Frontal cortex (tissue), 4 donors: ENCODE measurements around the gene ST6GALNAC5. TPM values are rescaled to one million over a fixed set of nuclear protein-coding genes. Genes with fewer than 3 reads are reported as not detected.

Source experiments
- DNase-seq, 2 donors: peaks; one replicate each; pipeline ENCODE4 v3.0.0; 2012; ENCODE audit warnings: low spot score in 2 of 2
- FAIRE-seq: peaks from 2 replicates; lab custom pipeline; 2012; peaks lifted over from hg19 to GRCh38; lab: Jason Lieb, UNC
- total RNA-seq: library from RNA; depleted of rRNA; stranded (reverse); fragments of >200 nt; gene quantifications from one replicate; pipeline ENCODE4 v1.2.3, GENCODE V29; 2014
- donor health status: control.
- donor health status: control.
- donor health status: control.

The ST6GALNAC5 gene
- total RNA-seq, 1 donor from 2014 or later, result 60.7 TPM

DNA sequence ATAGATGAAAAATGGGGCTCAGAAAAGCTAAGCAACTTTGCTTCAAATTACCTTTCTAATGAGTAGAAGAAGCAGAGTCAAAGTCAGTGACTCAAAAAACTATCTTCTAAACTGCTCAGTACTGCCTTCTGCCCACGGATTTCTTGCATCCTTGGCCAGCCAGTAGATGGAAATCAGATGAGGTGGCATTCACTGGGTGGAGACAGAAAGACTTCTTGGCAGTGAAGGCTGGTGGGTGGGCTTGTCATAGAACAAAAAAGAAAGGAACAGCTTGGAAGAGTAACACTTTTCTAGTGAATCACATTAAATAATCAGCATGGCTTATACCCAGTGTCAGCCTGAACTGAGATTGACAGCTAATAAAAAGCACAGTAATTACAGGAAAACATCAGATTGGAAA is 170.7 kb downstream of the ST6GALNAC5 start:
- no peak for FAIRE-seq
- no peak for DNase-seq

DNA sequence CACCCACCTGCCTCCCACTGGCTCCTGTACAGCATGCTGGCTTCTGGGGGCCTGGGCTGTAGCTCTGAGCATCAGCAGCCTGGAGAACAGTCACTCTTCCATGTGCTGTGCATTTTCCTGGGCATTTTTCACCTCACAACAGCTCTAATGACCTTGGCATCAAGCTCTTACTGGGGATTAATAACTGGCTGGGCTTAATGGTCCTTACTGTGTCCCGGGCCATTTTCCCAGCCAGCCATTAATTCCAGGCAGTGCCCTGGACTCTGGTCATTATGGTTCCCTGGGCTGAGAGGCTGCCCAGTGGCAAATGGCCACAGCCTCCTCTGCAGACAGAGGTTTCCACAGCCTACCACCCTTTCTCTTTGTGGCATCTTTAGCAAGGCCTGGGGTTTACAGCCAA is 171.8 kb downstream of the ST6GALNAC5 start:
- FAIRE-seq (no peak), DNase-seq (no peak)

DNA sequence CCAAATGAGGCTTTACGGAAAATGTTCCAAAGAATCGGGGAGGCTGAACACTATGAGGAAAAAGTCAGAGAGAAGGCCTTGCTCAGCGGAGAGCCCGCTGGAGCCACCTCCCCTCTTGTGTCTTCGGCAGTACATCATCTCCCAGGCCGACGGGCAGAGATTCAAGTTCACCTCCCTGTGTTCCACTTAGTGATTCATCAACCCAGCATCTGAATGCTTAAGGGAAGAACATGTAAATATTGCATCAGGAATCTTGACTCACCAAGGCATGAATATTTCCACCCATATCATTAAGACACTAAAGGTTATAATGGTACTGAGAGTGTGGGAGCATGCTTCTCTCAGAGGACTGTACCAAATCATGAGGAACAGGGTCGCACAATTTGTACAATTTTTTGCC is 172.5 kb downstream of the ST6GALNAC5 start:
- FAIRE-seq (no peak), DNase-seq (peak in 1 of 2 donors; percentile 13)

DNA sequence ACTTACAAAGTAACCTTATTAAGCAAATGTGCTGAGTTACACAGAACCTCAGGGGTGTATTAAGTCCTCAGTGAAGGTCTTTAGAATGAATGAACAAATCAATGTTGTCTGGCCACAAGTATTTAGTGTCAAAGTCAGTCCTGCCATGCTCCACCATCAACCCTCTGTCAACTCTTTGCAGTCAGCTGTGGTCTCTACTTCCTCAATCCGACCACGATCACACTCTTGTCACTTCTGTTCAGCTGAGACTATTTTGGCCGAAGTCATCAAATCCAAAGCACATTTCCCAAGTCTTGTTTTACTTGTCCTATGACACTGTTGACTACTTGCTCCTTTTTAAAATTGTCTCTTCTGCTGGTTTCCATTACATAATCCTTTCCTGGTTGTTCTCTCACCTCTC is 173.5 kb downstream of the ST6GALNAC5 start:
- FAIRE-seq, result no peak

DNA sequence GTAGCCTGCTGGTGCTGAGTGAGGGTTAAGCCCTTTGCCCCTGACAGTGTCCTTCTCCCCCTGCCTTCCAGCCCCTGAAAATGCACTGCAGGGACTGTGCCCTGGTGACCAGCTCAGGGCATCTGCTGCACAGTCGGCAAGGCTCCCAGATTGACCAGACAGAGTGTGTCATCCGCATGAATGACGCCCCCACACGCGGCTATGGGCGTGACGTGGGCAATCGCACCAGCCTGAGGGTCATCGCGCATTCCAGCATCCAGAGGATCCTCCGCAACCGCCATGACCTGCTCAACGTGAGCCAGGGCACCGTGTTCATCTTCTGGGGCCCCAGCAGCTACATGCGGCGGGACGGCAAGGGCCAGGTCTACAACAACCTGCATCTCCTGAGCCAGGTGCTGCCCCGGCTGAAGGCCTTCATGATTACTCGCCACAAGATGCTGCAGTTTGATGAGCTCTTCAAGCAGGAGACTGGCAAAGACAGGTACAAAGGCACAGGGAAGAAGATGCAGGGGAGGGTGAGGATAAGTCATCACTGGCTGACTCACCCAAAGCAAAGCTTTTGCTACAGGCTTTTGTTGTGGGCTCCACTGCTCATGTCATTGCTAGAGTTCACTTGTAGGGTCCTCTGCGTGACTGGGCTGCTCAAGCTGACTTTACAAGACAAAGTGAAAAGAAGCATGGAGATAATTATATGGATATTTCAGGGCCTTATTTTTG is 177.0 kb downstream of the ST6GALNAC5 start:
- DNase-seq (no peak), FAIRE-seq (no peak)

More for the DNA sequence above, 173.5 kb downstream of the ST6GALNAC5 start:
- DNase-seq, result no peak

DNA sequence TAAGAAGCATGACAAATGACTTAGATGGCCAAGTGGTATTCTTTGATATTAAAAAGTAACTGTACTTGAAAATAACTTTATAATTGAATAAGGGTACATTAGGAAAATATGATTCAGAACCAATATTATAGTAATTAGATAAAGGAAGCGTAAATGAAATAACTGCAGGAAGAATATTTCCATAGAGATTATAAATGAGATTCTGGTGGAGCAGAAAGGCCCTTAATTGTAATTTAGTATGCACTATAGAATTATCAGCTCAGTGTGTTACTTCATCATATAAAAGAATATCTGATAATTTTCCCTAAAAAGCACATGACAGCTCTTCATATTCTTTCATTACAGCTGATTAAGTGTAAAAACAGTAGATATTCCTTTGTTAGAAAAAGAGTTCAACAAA is 180.3 kb downstream of the ST6GALNAC5 start:
- FAIRE-seq (no peak), DNase-seq (no peak)

DNA sequence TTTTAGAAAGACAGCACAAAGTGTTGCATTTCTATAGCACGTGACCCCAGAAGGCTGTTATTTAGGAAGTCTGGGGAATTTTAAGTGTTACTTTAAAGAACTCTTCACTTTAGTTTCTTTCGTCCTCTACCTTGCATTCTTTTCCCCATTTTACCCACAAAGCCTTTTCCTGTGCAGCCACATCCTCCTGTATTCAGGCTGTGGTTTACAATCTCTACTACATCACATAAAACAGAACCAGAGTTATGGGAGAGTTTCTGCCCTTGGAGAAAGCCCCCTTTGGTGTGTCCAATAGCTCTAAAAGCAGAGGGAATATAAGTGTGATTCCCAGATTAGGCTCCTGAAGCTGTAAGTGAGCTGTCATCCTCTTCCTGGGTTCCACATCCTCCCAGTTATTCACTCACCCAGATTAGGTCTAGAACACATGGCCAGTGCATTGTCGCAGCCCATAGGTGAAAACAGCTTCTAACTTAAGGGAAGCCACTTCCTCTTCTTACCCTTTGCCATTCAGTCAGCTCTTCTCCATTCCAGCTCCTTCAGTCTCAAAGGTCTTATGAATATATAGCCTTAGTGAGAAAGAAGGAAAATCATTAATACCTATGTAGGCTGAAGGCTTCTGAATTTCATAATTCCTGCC is 180.8 kb downstream of the ST6GALNAC5 start:
- no peak for FAIRE-seq
- DNase-seq, result no peak

DNA sequence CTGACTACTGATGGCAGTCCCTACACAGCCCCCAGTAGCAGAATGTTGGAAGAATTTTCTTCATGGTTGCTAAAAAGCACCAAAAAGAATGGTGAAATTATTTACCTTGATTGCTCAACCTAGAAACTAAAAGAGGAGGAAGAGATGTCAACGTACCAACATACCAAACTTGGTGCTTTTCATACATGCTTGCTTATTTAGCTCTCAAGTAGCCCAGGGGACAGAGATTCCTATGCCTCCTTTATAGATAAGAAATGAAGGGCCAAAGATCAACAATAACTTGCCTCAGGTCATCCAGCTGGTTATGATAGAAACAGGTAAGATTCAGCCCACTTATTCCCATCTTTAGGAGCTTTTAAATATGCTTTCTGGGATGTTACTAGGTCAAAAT is 181.3 kb downstream of the ST6GALNAC5 start:
- no peak for FAIRE-seq
- no peak for DNase-seq

DNA sequence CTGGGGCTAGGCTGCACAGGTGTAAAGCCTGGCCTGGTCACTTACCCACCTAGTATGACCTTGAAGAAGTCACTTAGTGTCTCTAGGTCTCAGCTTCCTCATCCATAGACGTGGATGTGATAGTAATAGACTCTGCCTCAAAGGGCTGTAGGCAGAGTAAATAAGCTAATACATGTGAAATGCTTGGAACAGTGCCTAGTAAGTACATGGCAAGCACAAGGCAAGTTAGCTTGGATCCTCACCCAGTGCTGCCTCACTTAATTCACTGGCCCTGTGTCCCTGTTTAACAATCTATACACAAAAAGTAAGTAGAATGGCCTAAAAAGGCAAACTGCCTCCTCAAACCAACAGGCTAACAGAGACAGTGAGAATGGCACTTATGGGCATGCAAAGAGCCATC is 184.1 kb downstream of the ST6GALNAC5 start:
- FAIRE-seq (no peak), DNase-seq (no peak)

DNA sequence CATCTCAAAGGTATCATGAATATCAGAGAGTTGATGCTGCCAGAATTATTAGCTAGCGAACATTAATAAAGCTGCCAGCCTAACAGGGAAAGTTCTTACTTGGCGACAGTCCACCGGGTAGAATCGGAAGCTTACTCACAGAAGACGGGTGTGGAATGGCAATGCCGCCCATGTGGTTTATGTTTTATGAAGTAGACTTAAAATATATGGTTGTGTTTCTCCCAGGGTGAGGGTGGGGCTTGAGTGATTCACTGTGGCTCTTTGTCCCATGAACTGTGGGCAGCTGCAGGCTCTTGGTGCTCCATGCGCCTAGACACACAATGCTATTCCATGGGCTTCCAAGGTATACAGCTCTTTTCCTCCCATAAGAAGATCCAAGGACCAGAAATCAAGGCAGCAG is 189.2 kb downstream of the ST6GALNAC5 start:
- DNase-seq (no peak), FAIRE-seq (no peak)

DNA sequence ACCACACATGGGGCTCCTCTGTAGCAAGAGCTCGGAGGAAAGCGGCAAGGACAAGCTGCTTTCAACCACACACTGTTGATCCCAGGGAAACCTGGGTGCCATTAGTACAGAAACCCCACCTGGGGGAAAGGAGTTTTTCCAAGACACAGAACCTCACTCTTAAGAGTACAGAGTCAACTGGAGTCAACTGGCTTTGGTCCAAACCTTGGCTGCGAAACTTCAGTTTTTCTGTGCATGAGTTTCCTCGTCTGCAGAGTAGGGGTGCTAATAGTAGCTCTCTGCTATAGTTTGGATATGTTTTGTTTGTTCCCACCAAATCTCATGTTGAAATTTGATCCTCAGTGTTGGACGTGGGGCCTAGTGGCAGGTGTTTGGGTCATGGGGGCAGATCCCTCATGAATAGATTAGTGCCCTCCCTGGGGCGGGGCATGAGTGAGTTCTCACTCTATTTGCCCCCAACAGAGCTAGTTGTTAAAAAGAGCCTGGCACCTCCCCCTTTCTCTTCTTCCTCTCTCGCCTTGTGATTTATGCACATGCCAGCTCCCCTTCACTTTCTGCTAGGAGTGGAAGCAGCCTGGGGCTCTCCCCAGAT is 190.8 kb downstream of the ST6GALNAC5 start:
- no peak for FAIRE-seq
- no peak for DNase-seq

DNA sequence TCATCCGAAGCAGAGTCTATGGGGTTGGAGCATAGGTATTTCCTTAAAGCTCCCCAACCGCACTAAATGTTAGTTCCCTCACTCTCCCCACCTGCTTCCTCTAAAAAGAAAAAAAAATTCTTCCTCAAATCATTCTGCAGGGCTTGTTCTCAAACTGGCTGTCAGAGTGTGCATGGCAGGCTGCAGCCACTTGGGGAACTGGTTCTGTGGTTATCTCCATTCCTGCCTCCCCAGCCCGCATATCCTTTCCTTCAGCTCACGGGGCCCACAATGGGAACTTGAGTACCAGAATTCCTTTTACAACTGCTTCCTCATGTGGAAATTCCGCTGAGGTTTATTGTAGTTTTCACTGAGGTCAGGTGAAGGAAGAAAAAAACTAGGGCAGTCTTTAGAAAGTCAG is 192.7 kb downstream of the ST6GALNAC5 start:
- DNase-seq, result no peak
- FAIRE-seq, result no peak

DNA sequence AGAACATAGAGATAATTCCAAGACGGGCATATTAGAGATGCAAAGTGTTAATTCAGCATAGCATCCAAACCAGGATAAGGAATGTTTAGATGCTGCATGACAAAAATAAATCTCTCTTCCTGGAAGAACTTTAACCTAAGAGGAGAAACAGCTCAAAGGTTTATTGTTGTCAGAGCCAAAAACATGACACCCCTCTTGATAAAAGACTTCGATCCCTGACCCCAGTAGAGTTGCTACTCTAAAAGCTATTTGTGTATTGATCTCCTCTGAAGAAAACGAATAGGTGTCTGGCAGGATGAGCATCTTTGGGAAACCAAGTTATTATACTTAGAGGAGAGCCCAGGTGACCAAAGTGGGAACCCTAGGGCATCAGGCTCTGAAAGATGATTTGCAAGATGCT is 193.9 kb downstream of the ST6GALNAC5 start:
- DNase-seq, result no peak
- no peak for FAIRE-seq

DNA sequence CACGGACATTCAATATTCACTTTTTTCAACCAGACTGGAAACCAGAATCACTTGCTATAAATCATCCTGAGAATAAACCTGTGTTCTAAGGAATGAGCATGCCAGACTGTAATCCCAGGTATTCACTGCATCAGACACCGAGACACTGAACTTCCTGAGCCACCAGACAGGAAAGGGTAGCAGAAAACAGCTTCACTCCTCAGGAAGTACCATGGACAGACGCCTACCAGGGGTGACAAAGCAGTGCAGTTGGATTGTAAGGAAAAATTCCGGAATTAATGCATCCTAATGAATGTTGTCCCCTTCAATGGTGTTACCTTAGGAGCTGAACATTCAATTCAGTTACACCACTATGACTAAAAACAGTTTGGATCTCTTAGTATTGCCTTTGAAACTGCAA is 195.8 kb downstream of the ST6GALNAC5 start:
- DNase-seq, result no peak
- no peak for FAIRE-seq

DNA sequence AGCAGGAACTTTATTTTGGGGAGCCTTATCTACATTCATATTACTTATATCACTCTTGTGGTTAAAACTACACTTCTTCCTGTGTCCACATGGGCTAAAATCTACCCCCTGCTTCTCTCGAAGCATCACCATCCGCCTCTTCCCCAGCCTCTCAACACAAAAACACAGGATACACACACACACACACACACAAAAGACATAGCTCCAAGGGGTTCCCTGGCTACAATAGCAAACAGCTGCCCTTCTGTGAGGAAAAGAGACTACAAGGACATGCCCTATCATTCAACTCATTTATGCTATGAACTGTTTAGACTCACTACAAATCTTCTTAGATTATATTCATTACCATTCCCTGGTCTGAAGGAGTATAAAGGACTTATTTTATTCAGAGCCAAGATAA is 197.0 kb downstream of the ST6GALNAC5 start:
- no peak for DNase-seq
- FAIRE-seq, result no peak

DNA sequence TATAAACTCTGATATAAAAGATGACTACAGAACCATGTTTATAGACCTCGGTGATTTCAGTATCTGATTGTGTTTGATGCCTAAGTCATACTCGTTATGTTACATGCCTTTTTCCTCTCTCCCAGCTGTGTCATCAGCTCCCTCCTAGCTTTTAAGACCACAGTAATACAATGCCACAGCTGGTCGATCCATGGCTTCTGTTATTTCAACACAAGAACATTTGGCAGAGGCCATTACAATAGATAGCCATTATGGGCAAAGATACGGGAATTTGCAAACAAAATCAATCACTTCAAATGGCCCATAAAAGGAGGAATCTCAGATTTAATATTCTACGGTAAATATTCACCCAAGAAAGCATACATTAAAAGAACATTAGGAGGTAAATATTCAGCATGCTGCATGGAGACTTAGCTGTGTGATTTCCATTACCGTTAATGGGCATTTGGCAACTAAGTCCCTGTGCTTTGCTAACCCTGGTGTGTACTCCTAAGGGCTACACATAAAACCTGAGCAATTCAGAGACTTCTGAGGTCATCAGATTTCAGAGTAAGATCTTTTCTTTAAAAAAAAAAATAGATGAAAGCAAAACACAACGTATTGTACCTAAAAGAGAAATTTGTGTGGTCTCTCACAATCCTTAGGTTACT is 198.5 kb downstream of the ST6GALNAC5 start:
- FAIRE-seq, result no peak

DNA sequence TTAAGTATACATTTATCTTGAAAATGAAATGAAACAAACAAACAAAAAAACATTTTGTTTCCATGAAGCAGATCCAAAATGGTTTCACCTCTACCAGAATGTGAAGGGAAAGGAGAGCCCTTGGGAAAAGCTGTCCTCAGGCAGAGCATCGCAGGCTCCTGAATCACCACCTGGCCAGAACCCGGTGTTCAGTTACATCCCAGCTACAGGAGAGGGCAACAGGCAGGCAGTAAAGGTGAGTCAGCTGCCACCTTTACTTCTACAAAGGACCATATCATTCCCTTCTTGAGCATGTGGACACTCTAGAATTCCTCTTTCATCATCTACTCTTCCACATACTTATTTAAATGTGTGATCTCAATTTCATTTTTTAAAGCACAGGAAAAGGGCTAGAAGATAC is 200.7 kb downstream of the ST6GALNAC5 start:
- no peak for DNase-seq
- FAIRE-seq, result no peak

More for the DNA sequence above, 198.5 kb downstream of the ST6GALNAC5 start:
- DNase-seq, result no peak

DNA sequence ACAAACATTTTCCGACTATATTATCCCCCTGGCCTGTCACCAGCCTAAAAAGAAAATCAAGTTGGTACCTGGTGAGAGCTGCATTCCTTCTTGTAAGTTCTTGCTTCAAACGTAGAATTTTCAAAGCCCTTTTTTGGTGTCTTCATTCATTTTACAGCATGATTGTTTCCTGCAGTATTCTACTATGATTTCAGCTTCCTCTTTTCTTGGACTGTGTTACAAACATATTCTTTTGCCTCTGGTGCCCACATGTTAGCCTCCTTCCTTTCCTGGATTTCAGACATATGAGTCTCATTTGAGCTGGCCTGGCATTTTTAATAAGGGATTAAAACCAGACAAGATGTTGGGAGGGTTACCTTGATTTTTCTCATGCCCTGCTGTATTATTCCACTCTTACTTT is 209.5 kb downstream of the ST6GALNAC5 start:
- DNase-seq (no peak), FAIRE-seq (no peak)

DNA sequence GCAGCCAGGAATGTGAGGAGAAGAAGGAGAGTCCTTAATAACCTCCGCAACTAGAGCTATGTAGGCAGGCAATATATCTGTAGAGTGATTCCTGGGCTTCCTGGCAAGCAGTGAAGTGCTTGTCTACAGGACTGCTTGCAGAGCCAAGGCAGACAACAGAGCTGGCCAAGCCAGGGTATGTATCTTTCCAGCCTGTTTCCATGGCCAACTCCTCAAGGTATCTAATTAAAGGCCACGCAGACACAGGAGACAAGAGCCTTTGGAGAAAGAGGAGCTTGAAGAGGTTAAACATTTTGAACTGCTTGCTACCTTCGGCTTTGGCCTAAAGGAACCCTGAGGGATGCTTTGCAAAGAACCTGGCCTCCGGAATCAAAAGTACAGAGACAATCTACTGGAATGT is 214.6 kb downstream of the ST6GALNAC5 start:
- DNase-seq (no peak), FAIRE-seq (no peak)

DNA sequence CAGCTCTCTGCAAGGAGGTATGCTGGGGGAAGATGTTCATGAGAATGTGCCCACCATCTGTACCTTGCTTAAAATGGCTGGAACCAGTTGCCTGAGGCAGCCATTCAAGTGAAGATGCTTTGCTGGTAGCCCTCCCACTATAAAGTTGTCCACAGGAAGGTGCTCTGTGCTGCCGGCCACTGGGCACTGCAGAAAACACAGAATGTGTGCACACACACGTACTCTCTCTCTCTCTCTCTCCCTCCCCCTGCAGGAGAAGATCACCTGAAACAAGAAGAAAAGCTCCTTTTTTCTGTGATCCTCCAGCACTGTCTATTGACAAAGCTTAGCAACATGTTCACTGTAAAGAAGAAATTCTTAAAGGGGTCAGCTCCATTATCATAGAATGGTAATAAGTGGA is 217.2 kb downstream of the ST6GALNAC5 start:
- FAIRE-seq, result no peak
- DNase-seq, result no peak

DNA sequence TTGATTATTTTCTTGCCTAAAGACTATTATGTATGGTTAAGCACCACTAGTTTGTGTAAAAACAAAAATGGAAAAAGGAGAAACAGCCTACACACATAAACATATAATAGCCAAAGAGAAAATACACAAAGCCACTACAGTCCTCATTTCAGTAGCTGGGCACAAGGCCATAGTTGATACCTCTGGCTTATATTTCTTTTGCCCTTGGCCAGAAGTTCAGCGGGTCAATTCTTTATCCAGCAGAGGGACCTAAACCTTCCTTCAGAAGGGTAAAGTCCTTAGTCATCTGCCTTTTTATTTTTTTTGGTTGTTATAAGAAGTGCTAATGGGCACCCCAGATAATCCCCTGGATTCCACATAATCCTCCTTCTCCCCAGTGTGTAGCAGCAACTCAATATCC is 217.8 kb downstream of the ST6GALNAC5 start:
- FAIRE-seq (no peak), DNase-seq (no peak)
